Measurements from ENCODE around the gene CEACAM19. TPM values are rescaled to one million over a fixed set of nuclear protein-coding genes. Genes with fewer than 3 reads are reported as not detected.

Gene CEACAM19, protein sequence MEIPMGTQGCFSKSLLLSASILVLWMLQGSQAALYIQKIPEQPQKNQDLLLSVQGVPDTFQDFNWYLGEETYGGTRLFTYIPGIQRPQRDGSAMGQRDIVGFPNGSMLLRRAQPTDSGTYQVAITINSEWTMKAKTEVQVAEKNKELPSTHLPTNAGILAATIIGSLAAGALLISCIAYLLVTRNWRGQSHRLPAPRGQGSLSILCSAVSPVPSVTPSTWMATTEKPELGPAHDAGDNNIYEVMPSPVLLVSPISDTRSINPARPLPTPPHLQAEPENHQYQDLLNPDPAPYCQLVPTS
- 3.4 TPM for total RNA-seq

DNA sequence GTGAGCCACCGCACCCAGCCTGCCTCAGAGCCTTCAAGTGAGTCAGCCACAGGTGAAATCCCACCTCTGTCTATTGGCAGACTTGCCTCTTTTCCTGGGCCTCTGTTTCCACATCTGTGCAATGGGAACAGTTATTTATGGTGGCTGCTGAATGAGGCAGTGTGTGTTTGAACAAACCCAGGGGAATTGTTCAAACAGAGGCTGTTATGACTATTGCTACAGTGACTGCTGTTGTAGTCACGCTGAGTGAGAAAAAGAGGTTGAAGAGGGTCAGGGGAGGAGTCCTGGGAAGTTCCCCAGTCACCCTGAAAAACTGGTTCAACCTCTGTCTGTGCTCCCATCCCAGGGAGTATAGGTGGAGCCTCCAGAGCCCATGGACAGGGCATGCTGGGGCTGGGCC lies at the start of gene CEACAM19:
Gene CEACAM19 (plus strand): TSS at position 83 of the 400 bp plus-strand sequence. CDS start 450 bp downstream, outside the sequence.

DNA sequence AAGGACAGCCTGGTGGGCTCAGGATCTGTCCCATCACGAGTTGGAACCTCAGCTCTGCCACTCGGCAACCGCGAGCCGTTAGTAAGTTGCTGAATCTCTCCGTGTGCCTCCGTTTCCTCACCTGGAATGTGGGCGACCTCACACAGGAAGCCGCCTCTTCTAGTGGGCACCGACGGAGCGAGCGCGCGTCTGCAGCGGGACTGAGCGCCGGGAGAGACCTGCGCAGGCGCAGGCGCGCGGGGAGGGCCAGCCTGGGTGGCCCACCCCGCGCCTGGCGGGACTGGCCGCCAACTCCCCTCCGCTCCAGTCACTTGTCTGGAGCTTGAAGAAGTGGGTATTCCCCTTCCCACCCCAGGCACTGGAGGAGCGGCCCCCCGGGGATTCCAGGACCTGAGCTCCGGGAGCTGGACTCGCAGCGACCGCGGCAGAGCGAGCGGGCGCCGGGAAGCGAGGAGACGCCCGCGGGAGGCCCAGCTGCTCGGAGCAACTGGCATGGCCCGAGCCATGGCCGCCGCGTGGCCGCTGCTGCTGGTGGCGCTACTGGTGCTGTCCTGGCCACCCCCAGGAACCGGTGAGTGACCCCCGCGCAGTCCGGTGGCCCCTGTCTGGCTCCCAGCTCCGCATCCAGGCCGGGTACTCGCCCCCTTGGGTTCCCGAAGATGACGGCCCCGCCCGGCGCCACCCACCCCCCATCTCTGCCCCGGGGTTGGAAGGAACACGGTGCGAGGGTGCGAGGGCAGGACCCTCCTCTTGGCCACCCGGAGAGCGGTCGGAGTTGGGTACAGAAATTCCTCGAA lies 27.5 kb upstream of the CEACAM19 start, which contains the start of gene PVR:
Gene PVR (plus strand): TSS at position 306 of the 797 bp plus-strand sequence. CDS start 187 bp downstream, at position 493.

DNA sequence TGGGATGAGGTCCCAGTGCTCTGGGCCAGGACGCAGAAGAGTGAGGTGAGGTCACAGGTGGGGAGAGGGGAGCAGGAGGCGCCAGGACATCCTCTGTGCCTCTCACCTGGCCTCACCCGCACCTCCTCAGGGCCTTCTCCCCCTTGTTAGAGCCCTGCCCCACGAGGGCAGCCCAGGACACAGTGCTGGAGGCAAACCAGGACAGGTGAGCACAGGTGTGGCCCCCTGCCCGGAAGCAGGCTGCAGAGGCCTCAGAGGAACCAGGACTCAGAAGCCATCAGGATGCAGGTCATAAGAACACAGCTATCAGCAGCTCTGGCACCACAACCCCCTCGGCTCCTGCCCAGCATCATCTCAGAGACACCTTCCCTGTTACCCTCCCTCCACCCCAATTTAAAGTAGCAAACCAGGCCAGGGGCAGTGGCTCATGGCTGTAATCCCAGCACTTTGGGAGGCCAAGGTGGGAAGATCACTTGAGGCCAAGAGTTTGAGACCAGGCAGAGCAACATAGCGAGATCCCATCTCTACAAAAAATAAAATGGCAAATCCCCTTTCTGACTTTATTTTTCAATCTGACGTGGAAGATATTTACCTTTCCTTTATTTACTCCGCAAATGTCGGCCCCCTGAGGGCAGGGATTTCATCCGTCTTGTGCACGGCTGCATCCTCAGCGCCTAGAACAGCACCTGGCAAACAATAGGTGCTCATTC lies 27.4 kb downstream of the CEACAM19 start, which contains the start of gene CEACAM16:
Gene CEACAM16 (plus strand): TSS at position 660 of the 710 bp plus-strand sequence. CDS start 2,306 bp downstream, outside the sequence.

Other genes starting within 250 kb of the CEACAM19 start
- 17.2 TPM for gene ZNF229, start 223.0 kb upstream of the CEACAM19 start, total RNA-seq
- 17.6 TPM for gene ZNF180, start 171.0 kb upstream of the CEACAM19 start, total RNA-seq
- not detected for gene CEACAM20, start 141.8 kb upstream of the CEACAM19 start, total RNA-seq
- gene IGSF23, start 57.9 kb upstream of the CEACAM19 start, total RNA-seq = not detected
- 32.1 TPM for gene PVR, start 27.6 kb upstream of the CEACAM19 start, total RNA-seq
- gene CEACAM16, start 27.7 kb downstream of the CEACAM19 start, total RNA-seq = not detected
- gene BCL3, start 77.2 kb downstream of the CEACAM19 start, total RNA-seq = 2.9 TPM
- 1.1 TPM for gene CBLC, start 106.4 kb downstream of the CEACAM19 start, total RNA-seq
- 80.4 TPM for gene BCAM, start 137.6 kb downstream of the CEACAM19 start, total RNA-seq
- gene NECTIN2, start 174.8 kb downstream of the CEACAM19 start, total RNA-seq = 67.2 TPM
- gene TOMM40, start 219.8 kb downstream of the CEACAM19 start, total RNA-seq = 29.9 TPM
- gene APOE, start 234.3 kb downstream of the CEACAM19 start, total RNA-seq = 168 TPM
- 7.1 TPM for gene APOC1, start 243.1 kb downstream of the CEACAM19 start, total RNA-seq

Data from camera-type eye (tissue), 1 donor.